ENCODE results near the gene PIGC. TPM values are rescaled to one million over a fixed set of nuclear protein-coding genes. Genes with fewer than 3 reads are reported as not detected.

The PIGC gene
- total RNA-seq, 1 experiment from 2014 or later = 17.5 TPM

DNA sequence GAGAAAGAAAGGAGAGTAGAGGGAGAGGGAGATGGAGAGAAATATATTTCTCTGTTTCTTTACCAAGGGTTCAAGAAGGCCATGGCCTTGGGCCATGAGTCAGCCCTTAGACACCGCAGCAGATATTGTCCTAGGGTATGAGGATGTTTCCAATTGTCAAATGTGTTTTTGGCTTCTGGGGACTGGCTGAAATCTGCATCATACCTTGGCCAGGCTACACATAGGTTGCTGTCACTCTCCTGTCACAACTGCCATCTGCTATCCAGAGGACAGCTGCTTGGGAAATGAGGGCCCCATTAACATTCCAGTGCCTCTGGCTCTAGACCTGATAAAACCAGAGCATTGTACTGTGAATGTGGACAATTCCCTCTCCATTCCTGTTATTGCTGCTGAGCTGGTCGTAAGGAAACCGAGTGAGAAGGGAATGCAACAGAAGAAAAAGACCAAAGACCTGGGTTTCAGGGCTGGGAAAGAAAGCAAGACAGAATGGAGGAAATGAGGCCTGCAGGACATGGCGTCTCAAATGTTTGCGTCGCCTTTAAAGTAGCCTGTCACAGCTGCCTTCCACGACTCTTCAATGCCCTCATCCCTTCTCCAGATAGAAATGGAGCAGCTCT lies 8.8 kb upstream of the PIGC start:
- no peak overlapping the region for H4K91ac ChIP-seq (ENCODE audit: insufficient read length, low read depth, low read length)
- H3K14ac ChIP-seq (ENCODE audit: insufficient read depth, low read length) = no peak overlapping the region
- H3K4ac ChIP-seq (ENCODE audit: low read depth, low read length) = no peak overlapping the region
- H3K9ac ChIP-seq (ENCODE audit: extremely low read depth, insufficient read length, low read length) = no peak overlapping the region
- no peaks in the 10 kb centered on the region for H3K4me1 ChIP-seq (ENCODE audit: insufficient read depth, low read length)
- no peak overlapping the region for H2AFZ ChIP-seq (ENCODE audit: low read length)
- H4K20me1 ChIP-seq (ENCODE audit: control insufficient read depth, insufficient read depth, insufficient read length) = no peaks in the 10 kb centered on the region
- DNase-seq = no peak
- no peaks in the 10 kb centered on the region for H3K79me2 ChIP-seq (ENCODE audit: insufficient read depth, low read length)
- Mint-ChIP-seq H3K27ac (no peak overlapping the region), H3K36me3 (ENCODE audit: insufficient read depth in 1 of 3, low read depth in 3 of 3) (no peaks in the 10 kb centered on the region), H3K9me3 (no peaks in the 10 kb centered on the region), H3K4me1 (peaks cover 0 to 2% of the 10 kb centered on the region in 2 experiments; a peak in 2 of 4 replicates), H3K27me3 (ENCODE audit: low read depth) (no peaks in the 10 kb centered on the region), H3K4me3 (no peak overlapping the region)
- H3K27me3 ChIP-seq (ENCODE audit: insufficient read depth, low read length) = no peaks in the 10 kb centered on the region
- H3K23ac ChIP-seq (ENCODE audit: insufficient read length, low read depth, low read length) = no peak overlapping the region
- no peak overlapping the region for H2BK12ac ChIP-seq (ENCODE audit: insufficient read length, low read depth, low read length)
- H3K27ac ChIP-seq (ENCODE audit: insufficient read length, low read depth, low read length) = no peak overlapping the region
- no peak overlapping the region for H3K4me2 ChIP-seq (ENCODE audit: insufficient read depth, insufficient read length, low read length)
- no peaks in the 10 kb centered on the region for H3K9me3 ChIP-seq (ENCODE audit: control insufficient read depth, low read depth, low read length)
- H3K79me1 ChIP-seq (ENCODE audit: insufficient read depth, low read depth, low read length, poor library complexity, severe bottlenecking) = no peaks in the 10 kb centered on the region
- no peak overlapping the region for H2AK5ac ChIP-seq (ENCODE audit: insufficient read length, low read length)
- no peak overlapping the region for H3K18ac ChIP-seq (ENCODE audit: insufficient read length, low read depth, low read length)
- H3K23me2 ChIP-seq (ENCODE audit: insufficient read length, low read depth, low read length, poor library complexity, severe bottlenecking) = no peaks in the 10 kb centered on the region
- no peak overlapping the region for H3K56ac ChIP-seq (ENCODE audit: insufficient read length, low read depth, low read length)
- no peak overlapping the region for H2BK20ac ChIP-seq (ENCODE audit: low read depth, low read length, poor library complexity, severe bottlenecking)
- H2BK15ac ChIP-seq (ENCODE audit: low read depth, low read length) = no peak overlapping the region
- WGBS (ENCODE audit: extremely low coverage, insufficient read length, low lambda C conversion rate) = no CpG with 5 or more reads among the region's 7 CpGs
- H2BK120ac ChIP-seq (ENCODE audit: low read depth, low read length, poor library complexity, severe bottlenecking) = no peak overlapping the region
- H3T11ph ChIP-seq (ENCODE audit: low read length) = no peak overlapping the region
- TF ChIP-seq, protein P1, sequence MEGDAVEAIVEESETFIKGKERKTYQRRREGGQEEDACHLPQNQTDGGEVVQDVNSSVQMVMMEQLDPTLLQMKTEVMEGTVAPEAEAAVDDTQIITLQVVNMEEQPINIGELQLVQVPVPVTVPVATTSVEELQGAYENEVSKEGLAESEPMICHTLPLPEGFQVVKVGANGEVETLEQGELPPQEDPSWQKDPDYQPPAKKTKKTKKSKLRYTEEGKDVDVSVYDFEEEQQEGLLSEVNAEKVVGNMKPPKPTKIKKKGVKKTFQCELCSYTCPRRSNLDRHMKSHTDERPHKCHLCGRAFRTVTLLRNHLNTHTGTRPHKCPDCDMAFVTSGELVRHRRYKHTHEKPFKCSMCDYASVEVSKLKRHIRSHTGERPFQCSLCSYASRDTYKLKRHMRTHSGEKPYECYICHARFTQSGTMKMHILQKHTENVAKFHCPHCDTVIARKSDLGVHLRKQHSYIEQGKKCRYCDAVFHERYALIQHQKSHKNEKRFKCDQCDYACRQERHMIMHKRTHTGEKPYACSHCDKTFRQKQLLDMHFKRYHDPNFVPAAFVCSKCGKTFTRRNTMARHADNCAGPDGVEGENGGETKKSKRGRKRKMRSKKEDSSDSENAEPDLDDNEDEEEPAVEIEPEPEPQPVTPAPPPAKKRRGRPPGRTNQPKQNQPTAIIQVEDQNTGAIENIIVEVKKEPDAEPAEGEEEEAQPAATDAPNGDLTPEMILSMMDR (conservative IDR thresholded peaks at IDR 0.05) = no peak
- H4K8ac ChIP-seq (replicated peaks; ENCODE audit: insufficient read length, low read depth, low read length) = no peak overlapping the region
- no peak overlapping the region for H2BK5ac ChIP-seq (ENCODE audit: insufficient read length, low read length)
- no peak overlapping the region for H4K5ac ChIP-seq (ENCODE audit: insufficient read length, low read depth, low read length)

Measured in H9 (cell line).